Calu3 (cell line): ENCODE measurements around the gene MYLIP. TPM values are rescaled to one million over a fixed set of nuclear protein-coding genes. Genes with fewer than 3 reads are reported as not detected.

Source experiments
- BruUV-seq: library from RNA; stranded (reverse); fragments of 400-500 nt; replicated peaks from 2 replicates; lab custom pipeline; 2021; lab: Mats Ljungman, UMichigan
- CTCF ChIA-PET: fragments of 300-600 bp; sonication (Branson Sonifier 250); formaldehyde crosslinking; loops from one replicate; lab custom pipeline; 2022; ENCODE audit warnings: antibody characterized with exemption; lab: Charles Lee
- DNase-seq: peaks from one replicate; pipeline ENCODE4 v3.0.0; 2022
- H3K27ac Mint-ChIP-seq: one replicate; pipeline ENCODE4 v1.8.0; 2022; ENCODE audit warnings: mixed read lengths; ENCODE audit not compliant: unreplicated experiment
- H3K27me3 Mint-ChIP-seq: one replicate; pipeline ENCODE4 v1.8.0; 2022; ENCODE audit warnings: mixed read lengths; ENCODE audit not compliant: unreplicated experiment
- H3K36me3 Mint-ChIP-seq: one replicate; pipeline ENCODE4 v1.8.0; 2022; ENCODE audit warnings: mild to moderate bottlenecking, moderate library complexity, mixed read lengths; ENCODE audit not compliant: insufficient read depth, unreplicated experiment
- H3K4me1 Mint-ChIP-seq: one replicate; pipeline ENCODE4 v1.8.0; 2022; ENCODE audit warnings: mild to moderate bottlenecking, low read depth, mixed read lengths; ENCODE audit not compliant: unreplicated experiment
- H3K4me3 Mint-ChIP-seq: one replicate; pipeline ENCODE4 v1.8.0; 2022; ENCODE audit warnings: mild to moderate bottlenecking, low read depth, moderate library complexity, mixed read lengths; ENCODE audit not compliant: unreplicated experiment
- H3K9me3 Mint-ChIP-seq: one replicate; pipeline ENCODE4 v1.8.0; 2022; ENCODE audit warnings: low read depth, mixed read lengths; ENCODE audit not compliant: unreplicated experiment
- intact Hi-C: fragments of 100-400 bp; cut with micrococcal nuclease; formaldehyde crosslinking; loops from one replicate; pipeline ENCODE4 v1.10.0; 2022; ENCODE audit not compliant: unreplicated experiment
- total RNA-seq: library from RNA; stranded (reverse); gene quantifications from 2 replicates; pipeline ENCODE4 v1.2.3, GENCODE V29; 2022
- TF ChIP-seq, protein P1 (sequence below): fragments of 200-600 bp; IDR thresholded peaks from one replicate; pipeline ENCODE4 v1.8.0; 2022; ENCODE audit warnings: antibody characterized with exemption; ENCODE audit not compliant: unreplicated experiment

MYLIP gene
- total RNA-seq, 1 experiment from 2014 or later: 8.1 TPM

DNA sequence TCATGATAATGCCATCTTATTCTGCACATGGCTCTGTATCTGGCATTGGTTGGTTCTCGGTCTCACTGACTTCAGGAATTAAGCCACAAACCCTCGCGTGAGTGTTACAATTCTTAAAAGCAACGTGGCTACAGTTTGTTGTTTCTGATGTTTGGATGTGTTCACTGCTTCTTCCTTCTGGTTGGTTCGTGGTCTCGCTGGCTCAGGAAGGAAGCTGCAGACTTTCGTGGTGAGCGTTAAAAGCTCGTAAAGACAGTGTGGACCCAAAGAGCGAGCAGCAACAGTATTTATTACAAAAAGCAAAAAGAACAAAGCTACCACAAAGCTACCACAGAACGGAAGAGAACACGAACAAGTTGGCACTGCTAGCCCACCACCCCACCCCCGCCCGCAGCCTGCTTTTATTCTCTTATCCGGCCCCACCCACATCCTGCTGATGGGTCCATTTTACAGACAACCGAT is 51.1 kb downstream of the MYLIP start:
- intact Hi-C loops: loop anchor here (5.0 kb wide), 1 partner anchor 273 kb away; no protein-coding TSS in a partner anchor
- Mint-ChIP-seq H3K36me3 (no peaks in the 10 kb centered on the region), H3K4me1 (peaks cover 6% of the 10 kb centered on the region), H3K4me3 (no peak overlapping the region), H3K9me3 (no peaks in the 10 kb centered on the region), H3K27ac (no peak overlapping the region), H3K27me3 (no peaks in the 10 kb centered on the region)
- TF ChIP-seq, protein P1, sequence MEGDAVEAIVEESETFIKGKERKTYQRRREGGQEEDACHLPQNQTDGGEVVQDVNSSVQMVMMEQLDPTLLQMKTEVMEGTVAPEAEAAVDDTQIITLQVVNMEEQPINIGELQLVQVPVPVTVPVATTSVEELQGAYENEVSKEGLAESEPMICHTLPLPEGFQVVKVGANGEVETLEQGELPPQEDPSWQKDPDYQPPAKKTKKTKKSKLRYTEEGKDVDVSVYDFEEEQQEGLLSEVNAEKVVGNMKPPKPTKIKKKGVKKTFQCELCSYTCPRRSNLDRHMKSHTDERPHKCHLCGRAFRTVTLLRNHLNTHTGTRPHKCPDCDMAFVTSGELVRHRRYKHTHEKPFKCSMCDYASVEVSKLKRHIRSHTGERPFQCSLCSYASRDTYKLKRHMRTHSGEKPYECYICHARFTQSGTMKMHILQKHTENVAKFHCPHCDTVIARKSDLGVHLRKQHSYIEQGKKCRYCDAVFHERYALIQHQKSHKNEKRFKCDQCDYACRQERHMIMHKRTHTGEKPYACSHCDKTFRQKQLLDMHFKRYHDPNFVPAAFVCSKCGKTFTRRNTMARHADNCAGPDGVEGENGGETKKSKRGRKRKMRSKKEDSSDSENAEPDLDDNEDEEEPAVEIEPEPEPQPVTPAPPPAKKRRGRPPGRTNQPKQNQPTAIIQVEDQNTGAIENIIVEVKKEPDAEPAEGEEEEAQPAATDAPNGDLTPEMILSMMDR: no peak
- BruUV-seq: no TSS peak
- CTCF ChIA-PET: no interaction called here
- no peak for DNase-seq

DNA sequence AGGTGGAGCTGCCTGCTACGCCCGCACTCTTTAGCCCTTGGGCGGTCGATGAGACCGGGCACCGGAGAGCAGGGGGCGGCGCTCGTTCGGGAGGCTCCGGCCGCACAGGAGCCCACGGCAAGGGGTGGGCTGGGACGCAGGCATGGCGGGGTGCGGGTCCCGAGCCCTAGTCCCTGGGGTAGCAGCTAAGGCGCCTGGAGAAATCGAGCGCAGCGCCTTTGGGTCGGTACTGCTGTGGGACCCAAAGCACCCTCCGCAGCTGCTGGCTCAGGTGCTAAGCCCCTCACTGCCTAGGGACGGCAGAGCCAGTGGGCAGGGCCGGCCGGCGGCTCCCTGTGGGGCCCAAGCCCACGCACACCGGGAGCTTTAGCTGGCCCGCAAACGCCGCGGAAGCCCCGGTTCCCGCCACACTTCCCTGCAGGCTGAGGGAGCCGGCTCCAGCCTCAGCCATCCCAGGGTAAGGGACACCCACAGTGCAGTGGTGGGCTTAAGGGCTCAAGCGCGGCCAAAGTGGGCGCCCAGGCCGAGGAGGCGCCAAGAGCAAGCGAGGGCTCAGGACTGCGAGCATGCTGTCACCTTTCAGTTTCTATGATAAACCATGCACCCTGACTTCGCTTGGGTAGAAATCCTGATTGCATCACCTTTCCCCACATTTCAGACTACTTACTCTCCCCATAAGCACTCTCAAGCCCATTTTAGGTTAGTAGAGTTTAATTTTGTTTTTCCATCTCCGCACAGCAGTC is 52.0 kb downstream of the MYLIP start:
- DNase-seq: no peak
- Mint-ChIP-seq H3K4me3 (no peak overlapping the region), H3K27ac (no peak overlapping the region), H3K9me3 (no peaks in the 10 kb centered on the region), H3K36me3 (no peaks in the 10 kb centered on the region), H3K4me1 (peaks cover 7% of the 10 kb centered on the region), H3K27me3 (no peaks in the 10 kb centered on the region)
- TF ChIP-seq, protein P1: no peak
- intact Hi-C loops: loop anchor here (5.0 kb wide), 1 partner anchor 274 kb away; no protein-coding TSS in a partner anchor
- CTCF ChIA-PET: no interaction called here
- BruUV-seq: no TSS peak

DNA sequence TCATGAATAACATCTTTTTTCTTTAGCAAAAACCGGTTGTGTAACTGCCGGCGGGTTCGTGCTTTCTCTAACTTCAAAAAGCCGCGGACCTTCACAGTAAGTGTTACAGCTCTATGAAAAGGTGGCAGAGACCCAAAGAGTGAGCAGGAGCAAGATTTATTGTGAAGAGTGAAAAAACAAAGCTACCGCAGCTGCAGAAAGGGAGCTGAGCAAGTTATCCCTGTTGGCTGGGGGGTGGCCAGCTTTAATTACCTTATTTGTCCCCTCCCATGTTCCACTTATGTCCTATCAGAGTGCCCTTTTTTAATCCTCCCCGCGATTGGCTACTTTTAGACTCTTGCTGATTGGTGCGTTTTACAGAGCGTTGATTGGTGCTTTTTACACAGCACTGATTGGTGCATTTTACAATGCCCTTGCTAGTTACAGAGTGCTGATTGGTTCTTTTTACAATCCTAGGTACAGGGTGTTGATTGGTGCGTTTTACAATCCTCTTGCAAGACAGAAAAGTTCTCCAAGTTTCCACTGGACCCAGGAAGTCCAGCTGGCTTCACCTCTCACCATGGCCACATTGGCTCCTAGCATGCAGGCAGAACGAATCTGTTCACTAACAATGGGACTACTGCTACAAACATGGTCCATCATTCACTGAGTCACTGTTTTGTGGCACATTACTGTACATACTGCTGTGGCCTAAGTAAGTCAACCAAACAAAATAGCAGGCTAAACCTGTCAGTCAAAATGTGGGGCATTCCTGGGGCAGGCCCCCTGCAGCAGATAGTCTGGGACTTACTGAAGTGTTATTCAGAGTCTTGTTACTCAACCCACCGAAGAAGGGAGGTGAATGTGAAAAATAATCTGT is 52.8 kb downstream of the MYLIP start:
- DNase-seq: no peak
- Mint-ChIP-seq H3K27ac (no peak overlapping the region), H3K9me3 (no peaks in the 10 kb centered on the region), H3K4me3 (no peak overlapping the region), H3K27me3 (no peaks in the 10 kb centered on the region), H3K36me3 (no peaks in the 10 kb centered on the region), H3K4me1 (peaks cover 7% of the 10 kb centered on the region)
- no TSS peak for BruUV-seq
- TF ChIP-seq, protein P1: no peak
- CTCF ChIA-PET: interaction anchor here (0.6 kb wide), 1 partner anchor 35 kb away, joined by 3 read pairs; no protein-coding TSS in a partner anchor
- intact Hi-C loops: loop anchor here (5.0 kb wide), 1 partner anchor 274 kb away; no protein-coding TSS in a partner anchor

DNA sequence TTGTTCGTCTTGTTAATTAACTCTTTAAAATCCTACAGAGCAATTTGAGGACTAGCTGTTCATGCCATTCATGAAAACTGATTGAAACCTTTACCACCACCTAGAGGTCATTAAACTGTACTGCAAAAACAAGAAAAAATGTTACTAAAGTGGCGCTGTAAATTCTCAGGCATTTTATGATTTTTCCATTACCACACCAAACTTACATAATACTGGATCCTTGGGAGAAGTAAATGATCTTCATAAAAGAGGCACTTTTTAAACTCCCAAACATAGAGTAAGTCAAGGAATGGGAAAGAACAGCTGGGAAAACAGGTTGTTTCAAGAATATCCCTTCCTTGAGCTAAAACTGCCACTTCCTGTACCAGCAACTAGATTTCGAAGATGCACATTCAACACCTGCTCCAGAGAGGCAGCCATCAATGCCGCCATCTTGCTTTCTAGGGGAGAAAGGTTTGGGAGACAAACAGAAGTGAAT is 54.3 kb downstream of the MYLIP start:
- Mint-ChIP-seq H3K36me3 (no peaks in the 10 kb centered on the region), H3K27me3 (no peaks in the 10 kb centered on the region), H3K4me3 (no peak overlapping the region), H3K9me3 (no peaks in the 10 kb centered on the region), H3K4me1 (peaks cover 7% of the 10 kb centered on the region), H3K27ac (no peak overlapping the region)
- DNase-seq: no peak
- TF ChIP-seq, protein P1: no peak
- CTCF ChIA-PET: interaction anchor here (0.8 to 2.4 kb wide), 8 partner anchors 23 to 686 kb away, joined by 3 to 21 read pairs (median 6); partner anchors contain the start of genes GMPR and MYLIP
- BruUV-seq: no TSS peak
- intact Hi-C loops: loop anchor here (5.0 kb wide), 1 partner anchor 276 kb away; no protein-coding TSS in a partner anchor
